A549 treated with ZK216348 at 1 μM for 4 hours (cell line): ENCODE data around the gene MORN4. TPM values are rescaled to one million over a fixed set of nuclear protein-coding genes. Genes with fewer than 3 reads are reported as not detected.

Source experiments
- total RNA-seq: library from RNA; stranded (reverse); fragments of 200-300 nt; extraction: Qiagen RNA extraction; gene quantifications from 5 replicates; pipeline ENCODE4 v1.2.3, GENCODE V29; 2022; ENCODE audit warnings: low read depth

The MORN4 gene
- total RNA-seq: 6.8 to 9.0 TPM (median 8.4 TPM) in 5 replicates

GRCh38 chr10:97632949-97633884, at the start of gene MORN4:
Gene MORN4, minus strand, starts transcription at chr10:97633500. Its CDS starts 13,847 bp downstream, at chr10:97619653.

GRCh38 chr10:97640174-97640867, 7.0 kb upstream of the MORN4 start, which contains the start of gene PI4K2A:
Gene PI4K2A, plus strand, starts transcription at chr10:97640671. Its CDS starts 72 bp downstream, at chr10:97640743.

GRCh38 chr10:97589479-97589878, 43.8 kb downstream of the MORN4 start, which contains the start of gene C10orf62:
Gene C10orf62, plus strand, starts transcription at chr10:97589721. Its CDS starts 177 bp downstream, at chr10:97589898.

GRCh38 chr10:97584060-97584797, 49.1 kb downstream of the MORN4 start, which contains the start of gene HOGA1:
Gene HOGA1, plus strand, starts transcription at chr10:97584389. Its CDS starts 315 bp downstream, at chr10:97584704.

GRCh38 chr10:97572214-97572989, 60.9 kb downstream of the MORN4 start, which contains the start of gene ANKRD2:
Gene ANKRD2, plus strand, starts transcription at chr10:97572779. Its CDS starts 10 bp downstream, at chr10:97572789.

Other genes with a start within 250 kb of the MORN4 start
- 48.1 to 71.9 TPM (median 56.6 TPM) in 5 replicates for gene RRP12, start 232.2 kb downstream of the MORN4 start, total RNA-seq
- gene PGAM1, start 207.3 kb downstream of the MORN4 start, total RNA-seq: 492 to 633 TPM (median 610 TPM) in 5 replicates
- 46.9 to 62.0 TPM (median 53.9 TPM) in 5 replicates for gene EXOSC1, start 187.5 kb downstream of the MORN4 start, total RNA-seq
- gene ZDHHC16, start 187.3 kb downstream of the MORN4 start, total RNA-seq: 38.3 to 58.0 TPM (median 55.0 TPM) in 5 replicates
- gene MMS19, start 135.1 kb downstream of the MORN4 start, total RNA-seq: 28.6 to 52.2 TPM (median 49.2 TPM) in 5 replicates
- gene UBTD1, start 134.6 kb downstream of the MORN4 start, total RNA-seq: 11.2 to 21.6 TPM (median 19.1 TPM) in 5 replicates
- 3.9 to 6.4 TPM (median 5.4 TPM) in 5 replicates for gene ANKRD2, start 60.7 kb downstream of the MORN4 start, total RNA-seq
- 0.78 to 1.7 TPM (median 1.2 TPM) in 5 replicates for gene HOGA1, start 49.1 kb downstream of the MORN4 start, total RNA-seq
- 0.15 TPM in 1 of 5 replicates, not detected in the others for gene C10orf62, start 43.8 kb downstream of the MORN4 start, total RNA-seq
- 21.4 to 28.1 TPM (median 25.5 TPM) in 5 replicates for gene PI4K2A, start 7.2 kb upstream of the MORN4 start, total RNA-seq
- 76.5 to 114 TPM (median 96.9 TPM) in 5 replicates for gene AVPI1, start 53.7 kb upstream of the MORN4 start, total RNA-seq
- 34.0 to 55.5 TPM (median 49.0 TPM) in 5 replicates for gene MARVELD1, start 80.2 kb upstream of the MORN4 start, total RNA-seq
- 14.8 to 26.9 TPM (median 24.1 TPM) in 5 replicates for gene ZFYVE27, start 103.6 kb upstream of the MORN4 start, total RNA-seq
- gene SFRP5, start 138.5 kb upstream of the MORN4 start, total RNA-seq: 1.5 to 2.4 TPM (median 1.9 TPM) in 5 replicates
- 2.9 to 4.5 TPM (median 4.0 TPM) in 5 replicates for gene GOLGA7B, start 216.3 kb upstream of the MORN4 start, total RNA-seq